HS-27A (cell line): ENCODE measurements around the gene MUC6.

ENCODE experiments used
- DNase-seq: peaks from one replicate; pipeline ENCODE4 v3.0.0-alpha.2; 2012; ENCODE audit warnings: low read depth, missing footprints

Gene MUC6

DNA sequence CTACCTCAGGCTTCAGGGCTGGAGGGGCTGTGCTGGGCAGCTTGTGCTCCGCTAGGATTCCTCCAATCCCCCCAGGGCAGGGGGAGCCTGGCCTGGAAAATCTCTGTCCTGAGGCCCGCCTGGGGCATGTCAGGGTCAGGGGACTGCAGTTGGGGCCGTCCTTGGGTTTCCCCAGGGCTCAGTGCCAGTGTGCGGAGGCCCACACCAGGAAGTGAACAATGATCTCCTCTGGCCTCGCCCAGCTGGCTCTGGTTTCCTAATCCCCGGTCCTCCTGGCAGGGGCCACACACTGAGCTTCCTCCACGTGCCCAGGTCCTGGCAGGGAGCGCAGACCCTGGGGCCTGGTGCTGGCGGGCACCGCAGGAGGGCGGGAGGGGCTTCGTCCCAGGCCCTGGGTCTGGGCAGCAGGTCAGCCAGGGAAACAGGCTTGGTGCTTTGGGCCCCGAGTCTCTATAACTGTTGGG lies 36.8 kb upstream of the MUC6 start:
- no peak for DNase-seq

DNA sequence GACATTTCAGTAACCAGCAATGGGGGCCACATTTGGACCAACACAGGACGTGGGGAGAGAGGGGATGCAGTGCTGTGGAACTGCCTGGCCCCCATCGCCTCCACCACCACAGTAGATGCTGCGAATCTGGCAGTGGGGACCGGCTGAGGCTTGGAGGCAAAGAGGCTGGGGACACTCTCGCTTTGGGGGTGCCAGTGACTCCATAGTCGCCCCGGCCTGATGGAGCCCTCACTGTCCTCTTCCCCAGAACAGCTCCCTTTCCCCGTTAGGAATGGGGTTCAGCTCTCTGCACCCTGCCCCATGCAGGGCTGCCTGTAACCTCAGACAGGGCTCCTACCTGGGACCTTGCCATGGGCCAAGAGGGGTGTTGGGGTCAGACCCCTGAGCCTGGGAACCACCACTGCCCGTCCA lies 36.3 kb upstream of the MUC6 start:
- DNase-seq = no peak

DNA sequence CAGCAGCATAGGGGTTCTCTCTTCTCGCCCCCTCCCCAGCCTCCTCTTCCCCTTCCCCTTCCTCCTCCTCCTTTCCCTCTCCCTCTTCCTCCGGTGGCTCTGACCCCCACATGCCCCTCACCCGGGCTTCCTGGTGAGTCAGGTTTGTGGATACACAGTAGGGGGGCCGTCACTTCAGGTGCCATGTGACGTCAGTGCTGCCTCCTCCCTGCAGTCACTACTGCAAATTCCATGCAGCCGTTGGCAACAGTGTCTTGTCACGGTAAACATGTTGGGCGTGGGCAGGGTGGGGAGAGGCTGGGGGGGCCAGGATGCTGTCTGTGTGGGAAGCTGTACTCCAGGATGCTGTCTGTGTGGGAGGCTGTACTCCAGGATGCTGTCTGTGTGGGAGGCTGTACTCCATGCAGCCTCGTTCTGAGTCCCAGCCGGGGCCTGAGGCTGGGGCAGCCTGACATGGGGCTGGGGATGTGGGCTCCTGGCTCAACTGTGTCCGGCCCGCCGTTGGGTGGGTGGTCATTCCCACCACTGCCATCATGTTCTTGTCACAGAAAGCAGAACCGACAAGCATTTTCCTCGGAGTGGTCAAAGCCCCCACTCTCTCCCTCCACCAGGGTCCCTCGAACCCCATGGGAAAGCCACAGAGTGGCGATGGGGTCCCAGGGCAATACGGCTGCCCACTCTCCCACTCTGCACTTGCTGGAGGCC lies 35.8 kb upstream of the MUC6 start:
- DNase-seq = no peak

DNA sequence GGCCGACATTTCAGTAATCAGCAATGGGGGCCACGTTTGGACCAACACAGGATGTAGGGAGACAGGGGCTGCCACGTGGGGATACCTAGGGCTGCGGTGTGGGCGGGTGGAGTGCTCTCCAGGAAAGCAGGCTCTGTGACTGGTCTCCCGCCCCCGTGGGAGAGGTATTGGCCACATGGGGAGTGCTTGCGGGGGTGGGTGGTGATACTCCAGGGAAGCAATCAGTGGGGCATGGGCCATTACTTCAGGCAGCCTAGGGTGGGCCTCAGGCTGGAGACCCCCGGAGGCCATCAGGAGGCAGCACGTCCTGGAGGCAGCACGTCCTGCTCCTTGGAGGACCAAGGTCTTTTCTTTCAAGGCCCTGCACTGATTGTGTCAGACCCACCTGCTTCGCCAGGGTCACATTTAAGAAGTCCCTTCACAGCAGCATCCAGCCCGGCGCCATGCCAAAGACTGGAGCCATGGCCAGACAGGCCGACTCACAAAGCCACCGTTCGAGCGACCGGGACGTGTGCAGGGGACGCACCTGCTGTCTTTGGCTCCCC lies 35.1 kb upstream of the MUC6 start:
- no peak for DNase-seq

DNA sequence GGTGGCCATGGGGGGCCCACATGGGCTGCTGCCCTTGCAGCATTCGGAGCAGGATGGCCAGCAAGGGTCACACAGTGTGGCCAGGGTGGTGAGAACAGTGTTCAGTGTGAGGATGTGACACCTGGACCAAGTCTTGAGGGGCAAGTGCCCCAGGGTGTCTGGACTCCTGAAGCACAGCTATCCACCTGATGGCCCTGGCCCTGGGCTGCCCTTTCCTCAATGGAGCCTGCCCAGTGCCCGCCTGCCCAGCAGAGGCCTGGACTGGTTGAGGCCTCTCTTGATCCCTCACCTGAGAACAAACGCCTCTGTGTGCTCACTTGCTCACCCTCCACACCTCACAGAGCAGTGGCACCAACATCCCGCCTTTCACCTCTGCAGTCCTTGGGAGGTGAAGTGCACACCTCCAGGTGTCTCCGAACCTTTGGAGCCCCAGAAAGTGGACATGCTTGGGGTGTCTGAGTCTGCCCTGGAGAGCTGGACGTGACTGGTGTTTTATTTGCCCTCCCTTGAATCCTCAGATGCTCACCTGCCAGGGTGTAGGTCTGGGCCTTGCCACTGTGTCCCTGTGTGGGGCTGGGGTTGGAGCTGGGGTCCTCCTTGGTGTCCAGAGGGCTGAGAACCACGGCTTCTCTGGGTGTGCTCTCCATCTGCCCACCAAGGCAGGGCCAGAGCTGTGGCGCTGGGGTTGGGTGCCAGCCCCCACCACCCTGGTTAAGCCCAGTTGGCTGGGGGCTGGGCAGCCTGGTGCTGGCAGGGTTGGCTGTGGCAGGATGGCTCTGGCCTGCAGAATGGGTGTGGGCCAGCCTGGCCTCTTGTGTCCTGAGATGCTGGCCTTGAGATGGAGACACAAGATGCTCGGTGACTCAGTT lies 34.3 kb upstream of the MUC6 start:
- no peak for DNase-seq

DNA sequence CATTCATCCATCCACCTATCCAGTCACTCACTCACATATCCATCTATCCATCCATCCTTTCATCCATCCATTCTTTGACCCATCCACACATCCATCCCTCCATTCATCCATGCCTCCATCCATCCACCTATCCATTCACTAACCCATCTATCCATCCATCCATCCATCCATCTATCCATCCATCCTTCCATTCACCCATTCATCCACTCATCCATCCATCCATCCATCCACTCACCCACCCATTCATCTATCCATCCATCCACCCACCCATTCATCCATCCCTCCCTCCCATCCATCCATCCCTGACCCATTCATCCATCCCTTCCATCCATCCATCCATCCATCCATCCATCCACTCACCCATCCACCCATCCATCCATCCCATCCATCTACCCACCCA lies 33.2 kb upstream of the MUC6 start:
- no peak for DNase-seq

DNA sequence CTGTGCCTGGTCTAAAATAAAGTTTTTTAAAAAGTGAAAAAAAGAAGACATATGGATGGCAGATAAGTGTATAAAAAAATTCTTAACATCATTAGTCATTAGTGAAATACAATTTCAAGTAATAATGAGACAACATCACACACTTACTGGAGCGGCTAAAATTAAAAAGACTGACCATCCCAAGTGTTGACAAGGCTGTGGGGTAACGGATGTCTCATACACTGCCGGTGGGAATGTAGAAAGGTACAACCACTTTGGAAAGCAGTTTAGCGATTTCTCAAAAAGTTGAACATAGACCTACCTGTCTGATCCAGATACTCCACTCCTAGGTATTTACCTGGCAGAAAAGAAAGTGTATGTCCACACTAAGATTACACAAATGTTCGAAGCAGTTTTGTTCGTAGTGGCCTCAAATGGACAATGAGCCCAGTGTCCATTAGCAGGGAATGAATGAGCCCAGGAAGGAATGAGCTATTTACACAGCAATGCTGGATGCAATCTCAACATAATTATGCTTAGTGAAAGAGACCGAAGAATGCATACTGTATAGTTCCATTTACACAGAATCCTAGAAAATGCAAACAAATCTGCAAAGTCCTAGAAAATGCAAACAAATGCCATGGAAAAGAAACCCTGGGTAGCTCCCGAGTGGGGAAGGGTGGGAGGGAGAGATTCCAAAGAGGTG lies 31.4 kb upstream of the MUC6 start:
- no peak for DNase-seq

DNA sequence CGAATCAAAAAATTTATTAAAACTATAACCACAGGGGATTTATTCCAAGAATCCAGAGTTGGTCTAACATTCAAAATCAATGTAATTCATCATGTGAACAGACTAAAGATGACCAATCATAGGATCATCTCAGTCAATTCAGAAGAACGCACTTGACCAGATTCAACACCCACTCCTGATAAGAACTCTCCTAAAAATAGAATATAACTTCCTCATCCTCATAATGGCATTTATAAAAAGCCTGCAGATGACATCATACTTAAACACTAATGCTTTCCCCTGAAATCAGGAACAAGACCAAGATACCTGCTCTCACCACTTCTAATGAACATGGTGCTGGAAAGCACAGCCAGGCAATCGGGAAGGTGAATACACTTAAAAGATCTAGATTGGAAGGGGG lies 27.6 kb upstream of the MUC6 start:
- DNase-seq = no peak

DNA sequence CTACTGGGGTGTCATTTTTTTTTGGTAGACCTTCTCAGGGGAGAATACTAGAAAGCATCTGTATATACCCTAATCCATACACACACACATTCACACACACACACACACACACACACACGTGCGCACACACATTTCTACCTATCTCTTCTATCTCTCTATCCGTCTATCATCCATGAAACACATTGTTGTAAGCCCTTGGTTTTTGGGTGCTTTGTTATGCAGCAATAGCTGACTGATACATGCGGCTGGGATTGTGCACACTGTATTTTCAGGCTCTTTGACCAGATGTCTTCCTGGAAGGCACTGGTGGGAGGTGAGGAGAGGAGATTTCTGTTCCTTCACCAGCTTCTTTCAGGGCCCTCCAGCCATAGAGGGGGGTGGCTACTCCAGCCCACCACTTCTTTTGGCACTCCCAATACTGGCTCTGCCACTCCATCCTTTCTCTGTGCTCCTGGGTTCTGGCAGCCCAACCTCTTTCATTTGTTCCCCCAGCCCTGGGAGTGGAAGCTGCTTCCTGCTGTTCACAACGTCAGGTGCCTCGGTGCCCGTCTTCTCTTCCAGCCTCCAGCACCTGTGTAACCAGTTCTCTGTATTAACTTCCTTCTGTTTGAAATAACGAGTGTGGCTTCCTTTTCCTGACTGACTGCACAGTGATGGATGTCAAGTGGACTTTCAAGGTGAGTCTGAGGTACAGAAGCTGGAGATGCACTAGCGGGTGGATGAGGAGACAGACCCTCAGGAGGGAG lies 25.7 kb upstream of the MUC6 start:
- DNase-seq = no peak

DNA sequence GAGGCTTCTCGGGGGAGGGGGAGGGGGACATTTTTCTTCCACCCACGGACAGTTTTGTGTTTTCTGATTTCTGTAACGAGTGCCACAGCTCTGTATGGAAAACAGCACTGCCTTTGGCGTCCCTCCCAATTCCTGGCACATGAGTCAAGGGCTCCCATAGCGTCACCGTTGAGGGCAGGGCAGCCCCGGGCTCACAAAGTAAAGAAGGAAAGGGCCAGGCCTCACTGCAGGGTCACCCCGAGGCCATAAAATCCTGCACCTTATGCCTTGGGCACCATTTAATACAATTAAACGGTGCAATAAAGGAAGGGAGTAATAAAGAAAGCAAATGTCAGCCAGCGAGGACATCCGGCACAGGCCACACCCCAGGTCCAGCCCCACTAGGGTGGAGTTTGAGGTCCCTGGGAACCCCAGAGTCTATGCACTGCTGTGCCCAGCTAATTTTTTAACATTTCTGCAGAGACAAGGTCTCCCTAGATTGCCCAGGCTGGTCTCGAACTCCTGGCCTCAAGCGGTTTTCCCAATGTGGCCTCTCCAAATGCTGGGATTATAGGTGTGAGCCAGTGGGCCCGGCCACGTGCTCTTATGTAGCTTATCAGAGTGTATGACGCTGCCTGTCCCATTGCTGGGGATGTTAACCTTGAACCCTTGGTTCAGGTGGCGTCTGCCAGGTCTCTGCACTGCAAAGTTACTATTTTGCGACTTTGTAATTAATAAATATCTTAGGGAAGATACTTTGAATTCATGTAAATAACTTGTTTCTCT lies 24.5 kb upstream of the MUC6 start:
- peak; percentile 75 for DNase-seq

DNA sequence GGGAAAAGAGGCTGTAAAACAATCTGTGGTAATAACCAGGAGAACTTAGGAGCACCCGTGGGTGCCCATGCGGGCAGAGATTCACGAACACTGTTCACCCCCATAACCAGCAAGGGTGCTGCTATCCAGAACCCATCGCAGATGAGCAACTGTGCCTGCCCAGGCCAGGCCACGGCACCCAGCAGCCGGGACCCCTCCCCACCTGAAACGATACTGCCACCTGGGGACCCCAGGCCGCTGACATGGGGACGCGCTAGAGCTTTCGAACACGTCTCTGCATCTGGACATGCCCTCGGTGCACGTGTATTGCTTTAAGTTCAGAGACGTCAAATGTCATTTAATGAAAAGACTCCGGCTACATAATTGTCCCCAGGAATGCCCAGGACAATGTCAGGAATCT lies 23.9 kb upstream of the MUC6 start:
- no peak for DNase-seq

DNA sequence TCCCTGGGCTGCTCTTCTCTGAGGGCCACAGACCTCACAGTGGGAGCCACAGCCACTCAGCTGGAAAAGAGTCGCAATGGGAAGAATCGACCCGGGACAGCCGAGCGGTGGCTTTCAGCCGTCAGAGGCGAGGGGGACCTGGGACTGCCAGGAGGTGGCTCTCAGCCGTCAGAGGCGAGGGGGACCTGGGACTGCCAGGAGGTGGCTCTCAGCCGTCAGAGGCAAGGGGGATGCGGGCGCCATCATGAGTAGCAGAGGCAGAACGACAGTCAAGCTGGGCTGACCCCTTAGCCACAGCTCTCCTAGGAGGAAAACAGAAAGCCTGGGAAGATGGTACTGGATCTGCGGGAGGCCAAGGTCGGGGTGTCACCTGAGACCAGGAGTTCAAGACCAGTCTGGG lies 23.2 kb upstream of the MUC6 start:
- DNase-seq = no peak

DNA sequence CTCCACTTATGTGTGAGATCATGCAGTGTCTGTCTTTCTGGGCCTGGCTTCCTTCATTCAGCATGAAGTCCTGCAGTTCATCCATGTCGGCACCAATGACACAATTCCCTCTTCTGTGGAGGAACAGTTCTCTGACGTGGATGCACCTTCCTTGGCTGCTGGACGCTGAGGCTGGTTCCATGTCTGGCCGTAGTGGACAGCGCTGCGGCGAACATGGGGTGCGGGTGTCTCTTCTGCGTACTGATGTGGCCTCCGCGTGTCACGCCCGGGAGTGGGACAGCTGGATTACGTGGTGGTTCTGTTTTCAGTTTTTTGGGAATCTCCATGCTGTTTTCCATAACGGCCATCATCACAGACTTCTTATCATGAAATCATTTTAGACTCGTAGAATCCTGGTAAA lies 21.3 kb upstream of the MUC6 start:
- DNase-seq = no peak

DNA sequence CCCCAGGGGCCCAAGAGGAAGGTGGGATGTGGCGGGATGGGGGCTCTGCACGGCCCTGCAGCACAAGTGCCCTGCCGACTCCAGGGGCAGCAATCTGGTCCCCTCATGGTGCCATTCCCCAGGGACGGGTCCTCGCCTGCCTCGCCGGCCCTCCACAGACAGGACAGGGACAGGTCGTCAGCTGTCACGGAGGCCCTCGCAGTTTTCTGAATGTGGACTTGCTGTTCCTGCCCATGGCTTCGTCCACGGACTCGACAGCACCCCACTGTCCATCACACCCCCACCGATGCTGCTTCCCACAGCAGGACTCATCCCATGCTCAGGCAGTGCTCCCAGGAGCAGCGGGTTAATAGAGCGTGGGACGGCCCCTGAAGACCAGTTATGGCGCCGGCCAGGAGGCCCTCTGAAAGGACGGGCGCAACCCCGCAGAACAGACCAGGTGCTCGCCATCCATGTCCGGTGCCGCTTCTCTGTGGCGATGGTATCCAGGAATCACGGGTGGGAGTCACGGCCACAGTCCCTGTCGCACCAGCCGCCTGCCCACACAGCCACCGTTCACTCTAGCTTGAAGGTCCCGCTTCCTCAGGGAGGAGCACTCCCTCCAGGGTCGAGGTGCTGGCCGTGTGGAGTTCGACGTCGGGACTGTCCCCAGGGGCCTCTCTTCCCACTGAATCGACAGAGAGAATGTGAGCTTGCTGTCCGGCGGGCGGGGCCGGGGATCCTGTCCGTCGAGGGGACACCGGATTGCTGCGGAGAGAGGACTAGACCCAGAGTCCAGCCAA lies 19.7 kb upstream of the MUC6 start:
- DNase-seq = no peak

DNA sequence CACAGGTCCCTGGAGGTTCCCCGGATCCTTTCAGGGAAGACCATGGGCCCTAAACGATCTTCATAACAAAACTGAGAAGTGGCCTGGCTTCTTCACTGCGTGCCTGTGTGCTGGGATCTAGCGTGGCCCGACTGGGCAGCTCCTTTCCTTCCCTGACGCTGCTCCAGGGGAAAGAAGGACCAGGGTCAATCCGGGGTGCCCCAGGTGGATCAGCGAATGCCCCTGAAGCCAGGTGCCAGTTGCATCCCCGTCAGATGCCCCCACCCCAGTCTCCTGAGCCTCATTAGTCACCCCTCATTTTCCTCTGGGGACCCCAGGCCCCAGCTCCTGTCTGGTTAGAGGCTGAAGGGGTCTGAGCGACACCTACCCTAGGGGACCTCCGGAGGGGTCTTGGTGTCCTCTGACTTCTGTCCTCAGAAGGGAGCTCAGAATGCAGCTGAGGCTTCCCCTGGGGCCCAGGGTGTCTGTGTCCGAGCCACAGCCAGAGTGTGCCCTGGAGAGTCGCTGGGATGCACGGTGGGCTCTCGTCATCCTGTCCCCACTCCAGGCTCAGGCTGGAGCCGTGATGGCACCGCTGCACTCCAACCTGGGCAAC lies 18.7 kb upstream of the MUC6 start:
- no peak for DNase-seq

DNA sequence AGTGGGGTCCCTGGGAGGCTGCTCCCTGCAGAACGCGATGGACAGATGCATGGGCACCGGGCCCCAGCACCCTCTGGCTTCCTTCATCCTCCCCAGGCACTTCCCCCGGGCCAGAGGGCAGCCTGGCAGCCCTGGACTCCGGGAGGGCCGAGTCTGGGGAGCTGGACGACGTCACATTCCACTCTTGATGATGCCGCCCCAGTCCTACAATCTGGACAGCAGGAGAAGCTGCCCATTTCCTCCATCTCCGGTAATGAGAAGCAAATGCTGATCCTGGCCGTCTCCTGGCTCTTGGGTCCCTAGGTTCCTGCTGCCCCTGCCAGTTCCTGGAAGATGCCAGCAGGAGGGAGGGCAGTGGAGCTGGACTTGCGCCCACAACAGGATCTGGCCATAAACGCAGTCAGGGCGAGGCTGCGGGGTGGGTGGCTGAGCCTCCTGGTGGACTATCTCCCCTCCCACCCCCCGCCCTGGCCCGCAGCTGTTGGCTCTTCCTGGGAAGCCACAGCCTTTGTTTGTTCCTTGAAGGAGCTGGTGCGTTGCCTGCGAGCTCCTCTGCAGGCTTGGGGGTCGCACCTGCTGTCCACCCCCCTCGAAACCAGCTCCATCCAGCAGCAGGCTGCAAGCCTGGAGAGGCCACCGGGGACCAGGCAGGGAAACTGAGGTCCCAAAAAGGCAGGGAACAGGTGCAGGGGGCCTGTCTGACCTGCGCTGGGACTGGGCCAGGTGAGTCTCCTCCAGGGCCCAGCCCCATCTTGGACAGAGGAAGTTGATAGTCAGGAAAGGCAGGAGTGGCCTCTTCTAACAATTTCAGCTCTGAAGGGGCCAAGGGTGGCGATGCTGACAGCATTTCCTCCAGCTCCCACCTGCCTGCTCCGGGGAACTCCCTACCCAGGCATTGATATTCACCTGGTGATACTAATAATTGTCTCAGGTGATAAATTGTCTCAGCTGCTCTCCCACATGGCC lies 17.9 kb upstream of the MUC6 start:
- no peak for DNase-seq

DNA sequence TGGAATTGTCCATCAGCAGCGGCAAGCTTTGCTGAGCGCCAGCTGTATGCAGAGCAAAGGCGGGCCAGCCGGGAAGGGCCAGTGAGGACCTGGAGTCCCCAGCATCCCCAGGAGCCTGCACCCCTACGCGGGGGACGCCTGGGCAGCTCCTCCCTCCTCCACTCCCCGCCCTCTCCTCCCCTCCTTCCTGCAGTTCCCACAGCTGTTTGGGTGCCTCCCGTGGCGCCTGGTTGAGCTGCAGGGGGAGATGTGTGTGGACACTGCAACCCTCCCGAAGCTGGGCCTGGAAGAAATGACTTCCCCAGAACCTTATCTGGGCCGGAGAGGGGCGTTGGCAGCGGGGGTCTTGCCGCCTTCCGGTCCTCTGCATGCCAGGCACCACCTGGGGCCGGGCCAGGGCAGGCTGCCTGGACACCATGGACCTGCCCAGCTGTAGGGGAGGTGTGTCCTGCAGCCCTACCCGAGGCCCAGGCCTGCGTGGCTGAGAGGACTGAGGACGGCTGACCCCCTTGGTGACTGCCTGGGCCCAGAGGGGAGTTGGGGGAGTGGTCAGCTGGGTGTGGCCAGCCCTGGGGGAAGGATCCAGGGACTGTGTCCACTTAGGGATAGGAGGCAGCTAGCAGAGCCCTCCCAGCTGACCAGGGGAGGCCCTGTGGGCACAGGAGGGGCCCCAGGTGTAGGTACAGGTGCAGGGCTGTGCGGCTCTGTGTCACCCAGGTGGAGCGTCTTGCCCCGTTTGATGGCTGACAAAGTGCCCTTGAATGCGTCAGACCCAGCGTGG lies 16.8 kb upstream of the MUC6 start:
- DNase-seq = no peak
